Uterus (tissue), 2 donors: ENCODE data around the gene PAPSS1.

Experiments used
- CTCF ChIP-seq, 4 experiments: fragments of 200-600 bp in 2 of 4; fragments of 450-650 bp in 2 of 4; sonication (generic) in 2 of 4; IDR thresholded peaks; one replicate each; pipeline ENCODE4 v1.5.1; 2016 to 2019; ENCODE audit warnings: antibody characterized with exemption in 4 of 4, mild to moderate bottlenecking in 2 of 4, moderate library complexity in 1 of 4
- POLR2A ChIP-seq, 2 donors: fragments of 450-650 bp; IDR thresholded peaks; one replicate each; pipeline ENCODE4 v1.6.1; 2016; ENCODE audit warnings: antibody characterized with exemption in 2 of 2, mild to moderate bottlenecking in 1 of 2, moderate library complexity in 1 of 2

DNA sequence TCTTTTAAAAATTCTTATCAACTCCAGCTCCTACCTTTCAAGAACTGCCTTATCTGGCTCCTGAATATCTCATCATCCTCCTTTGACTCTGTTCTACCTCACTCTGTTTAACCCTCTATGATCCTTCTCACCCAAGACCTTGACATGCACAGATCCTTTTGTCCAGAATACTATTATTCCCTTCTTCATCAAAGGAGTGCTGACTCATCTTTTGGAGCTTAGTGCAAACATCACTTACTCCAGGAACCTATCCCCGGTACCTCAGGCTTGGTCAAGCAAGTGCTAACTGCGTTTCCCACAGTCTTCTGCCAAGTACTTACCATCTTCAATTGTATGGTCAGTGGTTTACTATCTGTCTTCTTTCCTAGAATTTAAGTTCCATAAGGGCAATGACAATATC lies 96.0 kb downstream of the PAPSS1 start:
- TF ChIP-seq CTCF (IDR thresholded peaks at IDR 0.05), result no peak
- TF ChIP-seq POLR2A (IDR thresholded peaks at IDR 0.05), result no peak
